NCI-H446 (cell line): ENCODE measurements around the gene RFX8.
"Not testable (repeated sequence)": the region's sequence is repeated elsewhere in the genome, so short reads cannot be mapped to it uniquely, and the experiment has no call there.

ENCODE experiments used
- DNase-seq, 2 experiments: peaks; one replicate each; lab custom pipeline; 2025; lab: John Stamatoyannopoulos, UW

RFX8 gene

GRCh38 chr2:101474731-101475384 lies at the start of gene RFX8:
RFX8 (minus strand) TSS chr2:101475112; CDS start chr2:101466848, 8,264 bp downstream.
- no peak for DNase-seq

GRCh38 chr2:101521487-101521886 lies 46.6 kb upstream of the RFX8 start:
- DNase-seq = no peak

GRCh38 chr2:101520246-101520645 lies 45.3 kb upstream of the RFX8 start:
- no peak for DNase-seq

DNA sequence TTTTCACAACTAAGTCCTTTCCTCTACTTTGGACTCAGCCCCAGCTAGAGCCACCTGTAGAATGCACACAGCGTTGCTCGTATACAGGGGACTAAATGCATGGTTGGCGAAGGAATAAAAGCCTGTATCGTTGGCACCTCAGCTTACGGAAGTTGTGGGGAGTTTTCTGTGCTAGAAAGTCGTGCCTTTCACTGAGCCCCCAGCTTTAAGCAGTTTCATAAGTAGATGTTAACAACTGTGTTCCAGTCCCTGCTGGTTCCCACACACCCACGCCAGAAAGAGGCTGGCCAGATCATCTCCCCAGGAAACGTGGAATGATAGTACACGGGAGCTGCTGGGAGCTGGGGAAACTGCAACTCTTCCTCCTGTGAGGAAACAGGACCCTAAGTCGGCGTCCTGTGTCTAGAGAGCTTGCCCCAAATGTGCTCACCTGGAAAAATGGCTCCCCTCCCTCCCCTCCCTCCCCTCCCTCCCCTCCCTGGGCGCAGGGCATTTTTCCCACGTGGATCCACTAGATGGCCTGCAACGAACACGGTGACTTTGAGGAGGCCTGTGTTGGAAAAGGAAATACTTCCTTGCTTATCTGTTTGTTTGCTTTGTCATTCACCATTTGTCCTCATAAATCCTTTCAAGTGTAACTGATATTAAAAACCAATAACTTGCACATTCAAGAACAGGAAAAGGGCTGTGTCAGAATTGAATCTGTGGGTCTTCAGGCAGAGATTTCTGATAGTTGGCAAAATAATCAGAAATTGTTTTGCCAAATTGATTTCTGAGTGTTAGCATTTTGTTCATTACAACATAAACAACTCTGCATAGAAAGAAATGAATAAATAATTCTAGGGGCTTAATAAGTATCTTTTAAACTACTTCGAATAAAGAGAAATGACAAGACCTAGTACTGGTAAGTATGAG lies 43.9 kb upstream of the RFX8 start:
- peak; percentile 17 to 39 for DNase-seq

DNA sequence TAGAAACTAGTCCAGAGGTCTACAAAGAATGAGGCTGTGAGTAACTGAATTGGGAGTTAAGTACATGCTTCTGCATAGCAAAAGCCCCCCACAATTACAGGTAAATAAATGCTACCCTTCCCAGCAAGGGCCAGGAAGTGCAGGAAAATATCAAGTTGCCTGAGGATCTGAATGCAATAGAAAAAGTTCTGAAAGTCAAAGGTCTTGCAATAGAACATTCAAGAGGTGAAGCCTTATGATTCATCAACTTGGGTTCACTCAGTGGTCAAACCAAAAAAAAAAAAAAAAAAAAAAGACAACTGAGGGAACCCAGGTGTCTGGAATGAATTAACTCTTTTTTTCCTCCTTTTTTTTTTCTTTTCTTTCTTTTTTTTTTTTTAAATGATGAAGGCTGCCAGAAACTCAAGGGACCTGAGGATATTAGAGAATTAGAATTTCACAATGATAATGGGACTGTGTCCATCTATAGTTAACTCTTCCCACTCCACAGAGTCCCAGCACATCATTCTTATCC lies 42.9 kb upstream of the RFX8 start:
- DNase-seq = no peak

- no peak for DNase-seq
Measured at GRCh38 chr2:101516823-101517690, 42.1 kb upstream of the RFX8 start.

- no peak for DNase-seq
Measured at GRCh38 chr2:101516349-101516748, 41.4 kb upstream of the RFX8 start.

GRCh38 chr2:101515477-101515876 lies 40.6 kb upstream of the RFX8 start:
- no peak for DNase-seq

DNA sequence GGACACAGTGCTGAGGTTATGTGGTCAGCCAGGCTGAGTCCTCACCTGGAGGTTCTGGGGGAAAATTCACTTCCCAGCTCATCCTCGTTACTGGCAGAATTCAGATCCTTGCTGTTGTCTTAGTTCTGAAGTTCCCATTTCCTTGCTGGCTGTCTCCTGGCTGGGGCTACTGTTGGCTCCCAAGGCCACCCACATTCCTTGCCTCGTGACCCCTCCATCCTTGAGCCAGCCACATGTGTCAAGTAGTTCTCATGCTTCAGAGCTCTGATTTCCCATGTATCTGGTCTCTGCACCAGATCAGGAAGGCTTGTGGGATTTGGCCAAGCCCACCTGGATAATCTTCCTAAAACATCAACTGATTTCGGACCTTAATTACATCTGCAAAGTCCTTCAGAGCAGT lies 38.1 kb upstream of the RFX8 start:
- DNase-seq = no peak

GRCh38 chr2:101511381-101511780 lies 36.5 kb upstream of the RFX8 start:
- DNase-seq = no peak

DNA sequence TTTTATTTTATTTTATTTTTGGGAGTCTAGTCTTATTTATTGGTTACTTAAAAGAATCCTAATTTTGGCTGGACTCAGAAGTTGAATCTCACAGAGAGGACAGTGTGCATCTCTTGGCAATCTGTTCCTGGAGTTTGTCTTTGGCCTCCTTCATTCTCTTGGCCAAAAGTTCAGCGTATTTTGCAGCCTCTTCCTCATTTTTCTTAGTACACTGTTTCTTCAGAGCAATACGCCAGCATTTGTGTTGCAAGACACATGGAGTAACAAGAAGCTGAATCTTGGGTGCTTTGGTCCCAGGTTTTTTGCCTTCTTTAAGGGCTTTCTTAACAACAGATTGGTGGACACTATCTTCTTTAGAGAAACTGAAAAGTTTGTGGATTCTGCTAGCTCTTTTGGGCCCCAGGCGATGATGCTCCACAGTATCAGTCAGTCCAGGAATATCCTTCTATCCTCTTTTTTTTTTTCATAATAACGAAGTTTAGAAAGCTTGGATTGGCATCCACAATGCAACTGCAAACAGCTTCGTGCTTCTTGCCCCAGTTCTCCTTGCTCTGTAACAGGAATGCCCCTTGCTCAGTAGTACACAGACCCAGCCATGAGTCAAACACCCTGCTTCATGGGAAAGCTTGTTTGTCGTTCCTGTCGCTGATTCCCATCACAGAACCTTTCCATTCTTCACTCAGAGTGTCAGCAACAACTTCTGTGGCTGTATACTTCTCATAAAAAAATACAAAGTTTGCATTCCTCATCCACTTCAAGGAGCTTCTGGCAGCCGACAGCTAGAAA lies 34.8 kb upstream of the RFX8 start:
- DNase-seq = no peak

DNA sequence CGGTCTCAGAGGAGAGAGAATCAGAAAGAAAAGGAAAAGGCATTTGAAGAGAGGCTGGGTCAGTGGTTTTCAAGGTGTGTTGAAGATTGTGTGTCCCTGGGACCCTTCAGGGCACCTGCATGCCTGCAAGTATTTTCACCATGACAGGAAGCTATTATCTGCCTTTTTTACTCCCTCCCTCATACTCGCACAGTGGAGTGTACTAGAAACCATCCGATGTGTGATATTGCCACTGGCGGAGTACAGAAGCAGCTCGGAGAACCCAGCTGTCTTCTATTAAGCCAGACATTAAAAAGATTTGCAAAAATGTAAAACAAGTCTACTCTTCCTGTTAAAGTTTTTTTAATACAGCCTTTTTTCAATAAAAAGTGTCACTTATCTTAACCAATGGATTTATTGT lies 33.7 kb upstream of the RFX8 start:
- DNase-seq = no peak

GRCh38 chr2:101505276-101505675 lies 30.4 kb upstream of the RFX8 start:
- DNase-seq = not testable (repeated sequence)

GRCh38 chr2:101504744-101505143 lies 29.8 kb upstream of the RFX8 start:
- not testable (repeated sequence) for DNase-seq

DNA sequence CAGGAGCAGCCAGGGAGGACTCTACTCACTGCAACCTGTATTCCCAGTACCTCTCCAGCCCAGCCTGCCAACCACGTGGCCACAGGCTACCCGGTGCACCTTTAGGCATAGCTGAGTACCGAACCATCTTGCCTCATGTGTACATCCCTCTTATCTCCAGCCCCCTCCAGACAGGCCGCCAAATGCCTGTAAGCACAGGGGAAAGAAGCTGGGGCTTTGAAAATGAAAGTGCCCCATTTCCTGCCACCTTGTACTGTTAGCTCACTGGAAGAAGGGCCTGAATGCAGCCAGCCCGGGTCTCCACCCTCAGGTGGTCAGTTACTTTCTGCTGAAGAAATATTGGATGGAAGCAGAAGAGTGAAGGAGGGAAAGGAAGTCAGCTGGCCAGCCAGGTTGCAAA lies 27.2 kb upstream of the RFX8 start:
- DNase-seq = no peak

- no peak for DNase-seq
Measured at GRCh38 chr2:101501443-101501842, 26.5 kb upstream of the RFX8 start.

- no peak for DNase-seq
Measured at GRCh38 chr2:101500860-101501259, 25.9 kb upstream of the RFX8 start.

- no peak for DNase-seq
Measured at GRCh38 chr2:101500180-101500579, 25.3 kb upstream of the RFX8 start.

- DNase-seq = no peak
Measured at GRCh38 chr2:101496279-101496678, 21.4 kb upstream of the RFX8 start.

- DNase-seq = no peak
Measured at GRCh38 chr2:101492936-101493473, 18.1 kb upstream of the RFX8 start.

DNA sequence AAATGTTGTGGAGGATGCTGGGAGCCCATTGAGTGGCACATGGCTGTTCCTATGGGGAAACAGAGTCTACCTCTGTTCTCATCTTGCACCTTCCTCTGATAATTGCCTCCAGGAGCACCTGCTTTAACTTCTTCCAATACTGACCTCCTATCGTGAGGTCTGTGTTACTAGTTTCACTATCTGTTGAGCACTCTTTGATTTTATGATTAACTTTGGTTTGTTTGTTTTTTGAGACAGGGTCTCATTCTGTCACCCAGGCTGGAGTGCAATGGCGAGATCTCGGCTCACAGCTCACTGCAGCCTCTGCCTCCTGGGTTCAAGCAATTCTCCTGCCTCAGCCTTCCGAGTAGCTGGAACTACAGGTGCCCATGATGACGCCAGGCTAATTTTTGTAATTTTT lies 12.1 kb upstream of the RFX8 start:
- no peak for DNase-seq
